H9 (cell line): ENCODE measurements around the gene OXCT2. TPM values are rescaled to one million over a fixed set of nuclear protein-coding genes. Genes with fewer than 3 reads are reported as not detected.

ENCODE experiments used
- DNase-seq: peaks from one replicate; pipeline ENCODE4 v3.0.0-alpha.2; 2017
- H2AFZ ChIP-seq: one replicate; pipeline ENCODE4 v1.6.1; 2013; ENCODE audit warnings: mild to moderate bottlenecking, low read length, control low read depth, moderate library complexity
- H2AK5ac ChIP-seq: 2 replicates; pipeline ENCODE4 v1.6.1; 2013; ENCODE audit warnings: low read length, control low read depth, mixed read lengths; ENCODE audit not compliant: insufficient read length
- H2BK120ac ChIP-seq: one replicate; pipeline ENCODE4 v1.6.1; 2013; ENCODE audit warnings: low read depth, mild to moderate bottlenecking, low read length, control low read depth, inconsistent platforms; ENCODE audit not compliant: poor library complexity, severe bottlenecking
- H2BK12ac ChIP-seq: 2 replicates; pipeline ENCODE4 v1.6.1; 2013; ENCODE audit warnings: low read length, control low read depth, mixed read lengths, low read depth; ENCODE audit not compliant: insufficient read length
- H2BK15ac ChIP-seq: 2 replicates; pipeline ENCODE4 v1.6.1; 2013; ENCODE audit warnings: low read depth, low read length, control low read depth
- H2BK20ac ChIP-seq: one replicate; pipeline ENCODE4 v1.6.1; 2013; ENCODE audit warnings: low read depth, mild to moderate bottlenecking, low read length, control low read depth, inconsistent platforms; ENCODE audit not compliant: poor library complexity, severe bottlenecking
- H2BK5ac ChIP-seq: 2 replicates; pipeline ENCODE4 v1.6.1; 2013; ENCODE audit warnings: low read length, control low read depth, mixed read lengths; ENCODE audit not compliant: insufficient read length
- H3K14ac ChIP-seq: 2 replicates; pipeline ENCODE4 v1.6.1; 2013; ENCODE audit warnings: low read length, control low read depth; ENCODE audit not compliant: insufficient read depth
- H3K18ac ChIP-seq: 2 replicates; pipeline ENCODE4 v1.6.1; 2013; ENCODE audit warnings: low read depth, mild to moderate bottlenecking, mixed read lengths, low read length, control low read depth; ENCODE audit not compliant: insufficient read length
- H3K23ac ChIP-seq: 2 replicates; pipeline ENCODE4 v1.6.1; 2013; ENCODE audit warnings: low read length, control low read depth, mixed read lengths, low read depth; ENCODE audit not compliant: insufficient read length
- H3K23me2 ChIP-seq: 2 replicates; pipeline ENCODE4 v1.6.1; 2013; ENCODE audit warnings: low read depth, mild to moderate bottlenecking, mixed read lengths, low read length, control low read depth; ENCODE audit not compliant: insufficient read length, poor library complexity, severe bottlenecking
- H3K27ac ChIP-seq: 2 replicates; pipeline ENCODE4 v1.5.1; 2013; ENCODE audit warnings: low read length, control low read depth, mixed read lengths, low read depth; ENCODE audit not compliant: insufficient read length
- H3K27me3 ChIP-seq: 2 replicates; pipeline ENCODE4 v1.6.1; 2013; ENCODE audit warnings: low read length, control low read depth, inconsistent platforms; ENCODE audit not compliant: insufficient read depth
- H3K4ac ChIP-seq: 2 replicates; pipeline ENCODE4 v1.6.1; 2013; ENCODE audit warnings: low read depth, mild to moderate bottlenecking, control low read depth, inconsistent platforms, low read length, moderate library complexity
- H3K4me1 ChIP-seq: 2 replicates; pipeline ENCODE4 v1.6.1; 2013; ENCODE audit warnings: low read length, control low read depth, inconsistent platforms; ENCODE audit not compliant: insufficient read depth
- H3K4me2 ChIP-seq: 2 replicates; pipeline ENCODE4 v1.6.1; 2013; ENCODE audit warnings: low read length, control low read depth, mixed read lengths; ENCODE audit not compliant: insufficient read length, insufficient read depth
- H3K56ac ChIP-seq: 2 replicates; pipeline ENCODE4 v1.6.1; 2013; ENCODE audit warnings: low read depth, mild to moderate bottlenecking, mixed read lengths, low read length, control low read depth; ENCODE audit not compliant: insufficient read length
- H3K79me1 ChIP-seq: 2 replicates; pipeline ENCODE4 v1.6.1; 2013; ENCODE audit warnings: low read depth, mild to moderate bottlenecking, moderate library complexity, low read length, control low read depth, inconsistent platforms; ENCODE audit not compliant: insufficient read depth, poor library complexity, severe bottlenecking
- H3K79me2 ChIP-seq: 2 replicates; pipeline ENCODE4 v1.6.1; 2013; ENCODE audit warnings: low read length, control low read depth, inconsistent platforms; ENCODE audit not compliant: insufficient read depth
- H3K9ac ChIP-seq: 2 replicates; pipeline ENCODE4 v1.6.1; 2013; ENCODE audit warnings: low read length, control low read depth, mixed read lengths; ENCODE audit not compliant: insufficient read length; ENCODE audit errors: extremely low read depth
- H3K9me3 ChIP-seq: one replicate; pipeline ENCODE4 v1.6.1; 2013; ENCODE audit warnings: low read depth, low read length, inconsistent platforms; ENCODE audit not compliant: control insufficient read depth
- H3T11ph ChIP-seq: one replicate; pipeline ENCODE4 v1.6.1; 2013; ENCODE audit warnings: mild to moderate bottlenecking, low read length, control low read depth, inconsistent platforms
- H4K20me1 ChIP-seq: one replicate; pipeline ENCODE4 v1.6.1; 2013; ENCODE audit not compliant: control insufficient read depth, insufficient read length, insufficient read depth
- H4K5ac ChIP-seq: 2 replicates; pipeline ENCODE4 v1.6.1; 2013; ENCODE audit warnings: low read depth, mild to moderate bottlenecking, mixed read lengths, low read length, control low read depth; ENCODE audit not compliant: insufficient read length
- H4K8ac ChIP-seq: replicated peaks from 2 replicates; pipeline ENCODE4 v1.6.1; 2013; ENCODE audit warnings: low read length, control low read depth, mixed read lengths, low read depth; ENCODE audit not compliant: insufficient read length
- H4K91ac ChIP-seq: 2 replicates; pipeline ENCODE4 v1.6.1; 2013; ENCODE audit warnings: low read depth, mild to moderate bottlenecking, moderate library complexity, mixed read lengths, low read length, control low read depth; ENCODE audit not compliant: insufficient read length
- H3K27ac Mint-ChIP-seq, 3 experiments: 2 replicates in 2 of 3; 3 replicates in 1 of 3; pipeline ENCODE4 v1.8.0; 2020 to 2021; ENCODE audit warnings: mixed read lengths in 3 of 3, mild to moderate bottlenecking in 1 of 3, moderate library complexity in 1 of 3
- H3K27me3 Mint-ChIP-seq: 2 replicates; pipeline ENCODE4 v1.8.0; 2021; ENCODE audit warnings: low read depth, mild to moderate bottlenecking, moderate library complexity, mixed read lengths
- H3K36me3 Mint-ChIP-seq, 3 experiments: 2 replicates in 2 of 3; 3 replicates in 1 of 3; pipeline ENCODE4 v1.8.0; 2020 to 2021; ENCODE audit warnings: low read depth in 3 of 3, mixed read lengths in 3 of 3; ENCODE audit not compliant: insufficient read depth in 1 of 3
- H3K4me1 Mint-ChIP-seq, 2 experiments: 2 replicates each; pipeline ENCODE4 v1.8.0; 2020; ENCODE audit warnings: mixed read lengths in 2 of 2
- H3K4me3 Mint-ChIP-seq, 2 experiments: 2 replicates in 1 of 2; 3 replicates in 1 of 2; pipeline ENCODE4 v1.8.0; 2020 to 2021; ENCODE audit warnings: mild to moderate bottlenecking in 2 of 2, mixed read lengths in 2 of 2, moderate library complexity in 1 of 2
- H3K9me3 Mint-ChIP-seq, 2 experiments: 2 replicates in 1 of 2; 3 replicates in 1 of 2; pipeline ENCODE4 v1.8.0; 2020; ENCODE audit warnings: mild to moderate bottlenecking in 2 of 2, mixed read lengths in 2 of 2, moderate library complexity in 1 of 2
- WGBS: extraction: QIAGEN DNeasy Blood & Tissue Kit; methylation state at CpG from one replicate; pipeline ENCODE4 v1.1.7; 2013; ENCODE audit warnings: missing lambda C conversion rate, low lambda C conversion rate, mixed read lengths; ENCODE audit not compliant: insufficient read length; ENCODE audit errors: extremely low coverage; 5-methylcytosine and 5-hydroxymethylcytosine counted together
- total RNA-seq: library from RNA; stranded (reverse); gene quantifications from 2 replicates; pipeline ENCODE4 v1.2.1, GENCODE V29; 2021
- TF ChIP-seq, protein P1 (sequence below): fragments of 200-600 bp; sonication (generic); conservative IDR thresholded peaks from 3 replicates; pipeline ENCODE4 v1.8.0; 2021; ENCODE audit warnings: antibody characterized with exemption, mild to moderate bottlenecking

The OXCT2 gene
- total RNA-seq, 1 experiment from 2014 or later, result 3.7 TPM

DNA sequence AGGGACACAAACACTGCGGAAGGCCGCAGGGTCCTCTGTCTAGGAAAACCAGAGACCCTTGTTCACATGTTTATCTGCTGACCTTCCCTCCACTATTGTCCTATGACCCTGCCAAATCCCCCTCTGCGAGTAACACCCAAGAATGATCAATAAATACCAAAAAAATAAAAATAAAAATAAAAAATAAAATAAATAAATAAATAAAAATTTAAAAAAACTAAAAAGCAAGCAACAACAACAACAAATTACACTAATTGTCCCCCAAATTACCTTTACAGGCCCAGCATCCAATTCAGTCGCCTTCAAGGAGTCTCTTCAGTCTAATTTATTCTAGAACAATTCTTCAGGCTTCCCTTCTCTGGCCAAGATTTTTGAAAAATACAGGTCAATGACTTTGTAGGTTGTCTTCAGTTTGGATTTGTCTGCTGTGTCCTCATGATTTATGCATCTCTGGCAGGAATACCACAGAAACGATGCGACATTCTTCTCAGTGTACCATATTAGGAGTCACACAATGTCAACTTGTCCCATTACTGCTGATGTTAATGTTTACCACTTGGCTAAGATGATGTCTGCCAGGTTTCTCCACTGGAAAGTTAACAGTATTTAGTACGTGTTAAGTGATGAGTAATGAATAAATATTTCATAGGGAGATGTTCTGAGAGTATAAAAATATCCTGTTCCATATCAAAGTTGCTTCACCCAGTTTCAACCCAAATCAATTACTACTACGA lies 37.8 kb upstream of the OXCT2 start:
- TF ChIP-seq, protein P1, sequence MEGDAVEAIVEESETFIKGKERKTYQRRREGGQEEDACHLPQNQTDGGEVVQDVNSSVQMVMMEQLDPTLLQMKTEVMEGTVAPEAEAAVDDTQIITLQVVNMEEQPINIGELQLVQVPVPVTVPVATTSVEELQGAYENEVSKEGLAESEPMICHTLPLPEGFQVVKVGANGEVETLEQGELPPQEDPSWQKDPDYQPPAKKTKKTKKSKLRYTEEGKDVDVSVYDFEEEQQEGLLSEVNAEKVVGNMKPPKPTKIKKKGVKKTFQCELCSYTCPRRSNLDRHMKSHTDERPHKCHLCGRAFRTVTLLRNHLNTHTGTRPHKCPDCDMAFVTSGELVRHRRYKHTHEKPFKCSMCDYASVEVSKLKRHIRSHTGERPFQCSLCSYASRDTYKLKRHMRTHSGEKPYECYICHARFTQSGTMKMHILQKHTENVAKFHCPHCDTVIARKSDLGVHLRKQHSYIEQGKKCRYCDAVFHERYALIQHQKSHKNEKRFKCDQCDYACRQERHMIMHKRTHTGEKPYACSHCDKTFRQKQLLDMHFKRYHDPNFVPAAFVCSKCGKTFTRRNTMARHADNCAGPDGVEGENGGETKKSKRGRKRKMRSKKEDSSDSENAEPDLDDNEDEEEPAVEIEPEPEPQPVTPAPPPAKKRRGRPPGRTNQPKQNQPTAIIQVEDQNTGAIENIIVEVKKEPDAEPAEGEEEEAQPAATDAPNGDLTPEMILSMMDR, result no peak
- Mint-ChIP-seq H3K9me3 (peaks cover 16 to 23% of the 10 kb centered on the region in 2 experiments), H3K36me3 (peaks cover 0 to 8% (median 0%) of the 10 kb centered on the region in 3 experiments; a peak in 2 of 7 replicates), H3K4me3 (no peak overlapping the region), H3K27ac (no peak overlapping the region), H3K4me1 (peaks cover 1% of the 10 kb centered on the region in 2 experiments; a peak in 2 of 4 replicates), H3K27me3 (peaks cover 17% of the 10 kb centered on the region)
- Histone ChIP-seq H3K27ac (no peak overlapping the region), H3K79me1 (no peaks in the 10 kb centered on the region), H3K56ac (no peak overlapping the region), H2AK5ac (no peak overlapping the region), H2BK12ac (no peak overlapping the region), H4K5ac (no peak overlapping the region), H3T11ph (no peak overlapping the region), H3K4me2 (no peak overlapping the region), H3K4ac (no peak overlapping the region), H2AFZ (no peak overlapping the region), H3K23ac (no peak overlapping the region), H4K91ac (no peak overlapping the region), H3K79me2 (no peaks in the 10 kb centered on the region), H3K18ac (no peak overlapping the region), H4K8ac (no peak overlapping the region), H3K14ac (no peak overlapping the region), H4K20me1 (no peaks in the 10 kb centered on the region), H3K27me3 (no peaks in the 10 kb centered on the region), H2BK120ac (no peak overlapping the region), H3K23me2 (no peaks in the 10 kb centered on the region), H3K9ac (no peak overlapping the region), H2BK20ac (no peak overlapping the region), H3K9me3 (no peaks in the 10 kb centered on the region), H2BK15ac (no peak overlapping the region), H3K4me1 (no peaks in the 10 kb centered on the region), H2BK5ac (no peak overlapping the region)
- no CpG with 5 or more reads among the region's 8 CpGs for WGBS
- no peak for DNase-seq
